ENCODE measurements around the gene GLMP. TPM values are rescaled to one million over a fixed set of nuclear protein-coding genes. Genes with fewer than 3 reads are reported as not detected.

Gene GLMP
- total and polyA plus RNA-seq, 2 of the 13 experiments (the other 11 are each of a cell fraction or from before 2014, with no cell fraction given): 44.6 to 75.8 TPM

- H2AFZ ChIP-seq (ENCODE audit: low read length): no peak overlapping the region
- intact Hi-C loops (cut with micrococcal nuclease; ENCODE audit: unreplicated experiment) (no loop called here), in situ Hi-C loops (cut with HindIII; ENCODE audit: extremely low pct_ligation_motif_present, low pct_unique_long_range_greater_than_20kb) (no loop called here)
- peak overlapping the region; percentile 53 for H3K9ac ChIP-seq (ENCODE audit: insufficient read depth, low read depth, low read length)
- 47% methylated on average over 9 of the region's 10 CpGs for WGBS (ENCODE audit: low lambda C conversion rate)
- no peak for ATAC-seq
- no peak for FAIRE-seq
- no peaks in the 10 kb centered on the region for H3K27me3 ChIP-seq (ENCODE audit: control insufficient read depth in 1 of 2, insufficient read depth in 2 of 2, low read length in 2 of 2)
- no peaks in the 10 kb centered on the region for H3K9me3 ChIP-seq (ENCODE audit: low read length)
- peak overlapping the region; percentile 92 for H3K4me2 ChIP-seq (ENCODE audit: low read depth, low read length)
- no peak for DNase-seq (ENCODE audit: low spot score)
- H3K36me3 ChIP-seq (replicated peaks in 1 of 2; ENCODE audit: control insufficient read depth in 1 of 2, insufficient read depth in 2 of 2, low read length in 2 of 2): peaks cover 9 to 20% of the 10 kb centered on the region in 2 experiments; a peak in 4 of 5 replicates
- no peaks in the 10 kb centered on the region for H4K20me1 ChIP-seq (ENCODE audit: insufficient read depth, low read length)
- no peak overlapping the region for H3K27ac ChIP-seq (ENCODE audit: extremely low read length, insufficient read depth, low read length)
- peaks cover 34% of the 10 kb centered on the region for H3K4me1 ChIP-seq (ENCODE audit: insufficient read depth, low read length)
- no TSS peak for BruUV-seq (replicated peaks)
- no peak for TF ChIP-seq HOXA5 (CRISPR knock-in tag; IDR thresholded peaks at IDR 0.05)
- TF ChIP-seq ZFP91 (CRISPR knock-in tag; IDR thresholded peaks at IDR 0.05; ENCODE audit: borderline replicate concordance): 0 out of 2 replicates have a peak, but pooled peaks have one; percentile 1
- TF ChIP-seq RNF2 (conservative IDR thresholded peaks at IDR 0.05; ENCODE audit: low read depth): 0 out of 2 replicates have a peak, but pooled peaks have one; percentile 7
- no peak for TF ChIP-seq ZBTB34 (CRISPR knock-in tag; IDR thresholded peaks at IDR 0.05)
- TF ChIP-seq HMGXB4 (CRISPR knock-in tag; IDR thresholded peaks at IDR 0.05; ENCODE audit: borderline replicate concordance in 1 of 2, low read depth in 1 of 2): 0 out of 4 replicates have a peak, but pooled peaks of 1 of the 2 experiments have one; percentile 0
- TF ChIP-seq ZNF619 (CRISPR knock-in tag; IDR thresholded peaks at IDR 0.05): 0 out of 2 replicates have a peak, but pooled peaks have one; percentile 10
- peak overlapping the region; percentile 28 to 65 (median 30); a peak in 4 of 6 replicates for H3K4me3 ChIP-seq (replicated peaks in 1 of 3; ENCODE audit: insufficient read depth in 1 of 3, low read depth in 2 of 3, low read length in 3 of 3)
- CTCF ChIA-PET (ENCODE audit: low intra/inter-chr PET ratio, low total read pairs): no interaction called here
- no peaks in the 10 kb centered on the region for H3K79me2 ChIP-seq (ENCODE audit: insufficient read depth, low read length)
- POLR2A ChIA-PET: interaction anchor here (0.8 to 1.5 kb wide), 5 partner anchors 9 to 36 kb away, joined by 3 to 7 read pairs (median 3); partner anchors contain the start of gene SMG5
Observed at GRCh38 chr1:156246241-156246780, 49.2 kb downstream of the GLMP start.
